ENCODE data around the gene CHMP6.

GRCh38 chr17:80967404-80967872 is 24.2 kb upstream of the CHMP6 start:
- no peak for TF ChIP-seq CTCF (IDR thresholded peaks at IDR 0.05)
- TF ChIP-seq POLR2A (IDR thresholded peaks at IDR 0.05) = no peak
